HG03280 (cell line): Measurements from ENCODE around the gene ANO6.

Experiments used
- ATAC-seq: cut with Tn5 transposase; IDR thresholded peaks from one replicate; pipeline ENCODE4 v1.9.1; 2021; ENCODE audit warnings: mild to moderate bottlenecking, moderate library complexity; ENCODE audit not compliant: unreplicated experiment

Gene ANO6

DNA sequence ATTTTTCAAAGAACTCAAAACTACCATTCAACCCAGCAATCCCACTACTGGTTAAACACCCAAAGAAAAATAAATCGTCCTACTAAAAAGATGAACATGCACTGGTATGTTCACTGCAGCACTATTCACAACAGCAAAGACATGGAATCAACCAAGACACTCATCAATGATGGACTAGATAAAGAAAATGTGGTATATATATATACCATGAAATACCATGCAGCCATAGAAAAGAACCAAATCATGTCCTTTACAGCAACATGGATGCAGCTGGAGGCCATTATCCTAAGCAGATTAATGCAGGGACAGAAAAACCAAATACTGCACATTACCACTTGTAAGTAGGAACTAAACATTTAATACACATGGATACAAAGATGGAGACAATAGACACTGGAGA lies 3.8 kb upstream of the ANO6 start:
- ATAC-seq, result no peak

DNA sequence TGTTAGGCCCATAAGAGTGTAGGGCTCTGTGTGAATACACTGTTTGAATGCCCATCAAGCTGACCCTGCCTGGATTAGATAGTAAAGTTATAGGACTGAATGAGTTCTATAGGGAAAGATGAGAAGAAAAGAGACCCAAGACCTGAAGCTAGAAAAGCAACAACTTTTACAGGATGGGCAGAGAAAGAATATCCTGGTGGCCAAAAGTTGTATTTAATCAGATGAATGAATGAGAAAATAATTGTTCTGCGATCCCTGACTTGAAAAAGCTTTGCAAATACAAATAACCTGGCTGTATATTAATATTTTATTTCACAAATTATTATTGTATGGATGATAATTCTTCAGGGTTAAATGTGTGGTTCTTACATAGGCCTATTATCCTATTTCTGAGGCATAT lies 2.8 kb upstream of the ANO6 start:
- ATAC-seq, result no peak

DNA sequence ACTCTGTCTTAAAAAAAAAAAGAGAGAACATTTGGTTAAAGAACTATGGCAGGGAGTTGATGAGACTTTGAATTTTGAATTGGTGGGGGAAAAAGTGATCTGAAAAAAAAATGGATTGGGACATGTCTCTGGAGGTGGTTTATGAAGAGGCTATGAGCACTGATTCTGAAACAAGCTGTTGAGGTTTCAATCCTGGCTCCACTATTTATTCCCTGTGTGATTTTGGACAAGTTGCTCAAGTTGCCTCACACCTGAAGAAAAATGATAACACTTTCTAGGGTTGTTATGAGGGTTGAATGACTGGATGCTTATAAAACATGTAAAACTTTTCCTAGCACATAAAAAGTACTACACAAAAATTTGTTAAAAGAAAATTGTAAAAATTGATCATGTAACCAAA lies 1.8 kb upstream of the ANO6 start:
- ATAC-seq, result no peak

DNA sequence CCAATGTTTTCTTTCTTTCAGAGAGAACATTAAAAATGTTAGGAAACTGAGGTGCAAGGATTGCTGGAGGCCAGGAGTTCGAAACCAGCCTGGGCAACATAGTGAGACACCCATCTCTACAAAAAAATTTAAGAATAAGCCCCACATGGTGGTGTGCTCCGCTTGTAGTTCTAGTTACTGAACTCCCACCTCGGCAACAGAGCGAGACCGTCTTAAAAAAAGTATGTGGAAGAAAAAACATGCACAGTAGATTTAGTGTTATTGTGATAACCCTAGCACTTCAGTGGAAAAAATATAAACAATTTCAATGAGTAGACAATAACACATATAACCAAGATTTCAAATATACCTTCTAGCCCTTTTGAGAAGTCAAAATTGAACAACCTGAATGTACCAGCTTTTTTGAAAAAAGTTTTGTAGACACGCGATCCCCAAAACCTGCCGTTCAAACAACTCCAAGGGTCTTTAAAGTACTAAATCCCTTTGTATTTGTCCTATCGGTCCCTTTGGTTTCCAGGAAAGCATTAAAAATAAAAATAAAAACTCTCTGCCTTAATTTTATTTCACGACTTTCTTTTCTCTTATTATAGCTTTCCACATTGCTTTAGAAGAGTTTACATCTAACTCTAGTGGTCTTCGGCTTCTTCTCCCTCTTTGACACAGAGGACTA lies 1.0 kb upstream of the ANO6 start:
- no peak for ATAC-seq

DNA sequence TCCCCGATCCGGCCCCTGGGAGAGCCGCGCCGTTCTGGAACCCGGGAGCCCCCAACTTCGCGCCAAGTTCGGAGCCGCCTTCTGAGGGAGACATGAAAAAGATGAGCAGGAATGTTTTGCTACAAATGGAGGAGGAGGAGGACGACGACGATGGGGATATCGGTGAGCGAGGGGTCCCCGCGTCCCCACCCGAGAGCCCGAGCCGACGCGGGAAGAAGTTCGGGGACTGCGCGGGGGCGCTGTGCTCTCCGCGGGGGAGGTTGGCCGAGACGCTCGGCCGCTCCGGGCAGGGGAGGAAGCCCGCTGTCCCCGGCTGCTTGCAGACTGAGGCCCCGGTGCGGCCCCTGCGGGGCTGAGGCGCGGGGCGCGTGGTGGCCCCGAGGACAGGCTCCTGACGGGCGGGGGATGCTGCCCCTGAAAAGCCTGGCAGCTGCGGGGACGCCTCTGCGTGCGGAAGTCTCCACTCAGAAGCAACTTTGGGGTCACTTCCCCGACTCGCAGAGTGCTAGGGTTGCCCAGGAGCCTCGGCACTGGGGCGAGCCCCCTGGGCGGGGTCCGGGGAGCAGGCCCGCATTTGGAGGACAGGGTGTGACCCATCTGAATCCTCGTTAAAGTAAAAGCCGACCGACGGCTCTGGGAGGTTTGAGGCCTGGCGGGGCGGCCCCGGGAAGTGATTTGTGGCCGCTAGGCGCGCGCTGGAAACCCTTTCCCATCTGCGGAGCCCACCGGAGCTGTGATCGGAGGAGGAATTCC lies 511 bp downstream of the ANO6 start:
- peak; percentile 39 for ATAC-seq

DNA sequence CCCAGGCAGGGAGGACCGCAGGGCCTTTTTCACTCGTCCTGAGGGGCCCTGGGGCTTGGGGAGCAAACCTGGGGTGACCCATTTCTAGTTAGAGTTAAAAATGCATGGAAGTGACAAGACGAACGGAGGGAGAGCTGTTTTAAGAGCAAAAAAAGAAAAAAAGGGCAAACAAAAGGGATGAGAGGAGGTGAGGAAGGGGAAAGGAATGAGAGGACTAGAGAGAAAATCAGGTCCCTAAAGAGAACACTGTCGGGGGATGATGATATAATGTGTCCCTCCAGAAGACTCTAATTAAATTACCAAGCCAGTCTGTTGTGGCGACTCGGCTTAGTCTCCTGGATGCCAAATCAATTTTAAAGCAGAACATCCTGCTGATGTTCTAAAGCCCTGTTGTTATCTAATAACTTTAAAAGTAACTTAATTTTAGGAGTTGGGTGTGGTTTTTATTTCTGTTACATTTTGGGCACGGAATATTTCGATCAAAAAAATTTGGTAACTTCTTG lies 1.1 kb downstream of the ANO6 start:
- no peak for ATAC-seq

DNA sequence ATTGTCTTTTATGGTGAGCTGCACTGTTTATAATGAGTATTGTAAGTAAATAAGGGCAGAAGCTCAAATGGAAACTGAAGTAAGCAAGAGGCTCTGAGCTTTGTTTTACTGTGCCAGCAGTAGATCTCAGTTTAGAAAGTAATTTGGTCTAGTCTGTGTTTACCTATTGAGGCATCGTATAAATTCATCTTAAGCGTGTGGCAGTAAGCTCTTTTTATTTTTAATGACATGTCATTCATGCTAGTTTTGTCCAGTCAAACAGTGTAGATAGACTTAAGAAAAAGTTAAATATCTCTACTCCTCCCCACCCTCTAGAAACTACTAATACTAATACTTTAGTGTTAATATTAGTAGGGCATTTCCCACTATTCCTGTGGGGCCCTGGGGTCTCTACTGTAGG lies 2.0 kb downstream of the ANO6 start:
- ATAC-seq, result no peak

DNA sequence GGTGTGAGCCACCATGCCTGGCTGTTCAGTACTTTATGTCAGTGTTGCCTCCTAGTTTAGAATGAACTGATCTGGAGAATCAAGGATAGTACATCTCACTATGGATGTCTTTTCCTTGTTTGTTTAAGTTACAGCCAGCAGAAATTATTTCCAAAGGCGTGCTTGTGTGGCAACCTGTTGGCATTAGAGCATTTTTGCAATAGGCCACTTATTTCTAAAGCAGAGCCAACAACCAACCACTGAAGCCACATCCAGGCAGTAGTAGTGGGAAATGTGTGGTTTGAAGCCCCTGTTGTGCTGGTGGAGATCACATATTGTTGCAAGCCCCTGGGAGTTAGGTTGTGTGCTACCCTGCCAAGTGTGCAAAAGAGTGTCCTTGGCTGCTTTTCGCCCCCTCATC lies 3.7 kb downstream of the ANO6 start:
- no peak for ATAC-seq

DNA sequence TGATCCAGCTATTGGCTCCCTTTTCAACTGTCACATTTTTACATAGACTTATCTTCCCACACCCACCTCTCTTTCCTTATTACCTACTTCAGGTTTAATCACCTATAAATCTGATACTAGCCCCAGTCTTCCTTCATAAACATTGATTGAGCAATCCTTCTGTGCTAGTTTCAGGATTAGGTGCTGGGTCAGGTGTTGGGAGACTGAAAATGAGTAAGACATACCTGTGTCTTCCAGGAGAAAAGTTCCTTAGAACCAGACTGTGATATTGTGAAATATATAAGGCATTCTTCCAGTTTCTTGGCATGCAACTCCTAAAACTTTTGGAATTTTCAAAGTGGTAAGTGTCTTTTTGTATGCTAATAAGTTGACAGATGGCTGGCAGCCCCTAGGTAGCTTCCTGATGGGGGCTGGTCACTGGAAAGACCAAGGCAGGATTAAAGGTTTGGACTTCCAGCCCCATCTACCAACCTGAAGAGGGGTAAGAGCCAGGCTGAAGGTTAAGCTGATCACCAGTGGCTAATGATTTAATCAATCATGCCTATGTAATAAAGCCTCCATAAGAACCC lies 4.6 kb downstream of the ANO6 start:
- ATAC-seq, result no peak

DNA sequence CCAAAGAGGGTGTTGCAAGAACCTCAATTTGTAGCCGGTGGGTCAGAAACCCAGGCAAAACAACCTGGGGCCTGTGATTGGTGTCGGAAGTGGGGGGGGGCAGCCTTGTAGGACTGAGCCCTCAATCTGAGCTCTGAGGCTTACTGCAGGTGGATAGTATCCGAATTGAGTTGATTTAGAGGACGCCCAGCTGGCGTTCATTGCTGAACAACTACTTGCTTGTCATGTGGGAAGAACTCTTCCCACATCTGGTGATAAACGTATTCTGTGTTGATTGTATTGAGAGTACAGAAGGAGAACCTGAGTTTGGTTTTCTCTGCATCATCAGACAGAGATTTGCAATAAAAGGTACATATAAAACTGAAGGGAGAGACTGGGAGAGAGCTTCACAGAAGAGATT lies 5.1 kb downstream of the ANO6 start:
- no peak for ATAC-seq

DNA sequence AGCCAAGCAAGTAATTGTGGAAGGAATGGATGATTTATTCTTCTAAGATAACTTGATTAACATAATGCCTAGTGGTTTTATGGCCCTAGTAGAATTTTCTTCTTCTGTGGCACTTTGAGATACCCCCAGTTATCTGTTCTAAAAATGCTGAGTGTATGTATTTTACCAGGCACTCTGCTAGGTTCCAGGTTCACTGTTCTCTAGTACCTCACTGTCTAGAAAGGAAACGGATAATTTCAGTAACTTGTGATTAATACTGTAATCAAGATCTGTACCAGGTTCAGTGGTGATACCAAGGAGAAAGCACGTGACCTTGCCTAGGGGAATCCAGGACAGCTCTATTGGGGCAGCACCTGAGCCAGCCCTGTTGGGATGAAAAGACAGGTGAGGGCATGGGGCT lies 8.0 kb downstream of the ANO6 start:
- no peak for ATAC-seq

DNA sequence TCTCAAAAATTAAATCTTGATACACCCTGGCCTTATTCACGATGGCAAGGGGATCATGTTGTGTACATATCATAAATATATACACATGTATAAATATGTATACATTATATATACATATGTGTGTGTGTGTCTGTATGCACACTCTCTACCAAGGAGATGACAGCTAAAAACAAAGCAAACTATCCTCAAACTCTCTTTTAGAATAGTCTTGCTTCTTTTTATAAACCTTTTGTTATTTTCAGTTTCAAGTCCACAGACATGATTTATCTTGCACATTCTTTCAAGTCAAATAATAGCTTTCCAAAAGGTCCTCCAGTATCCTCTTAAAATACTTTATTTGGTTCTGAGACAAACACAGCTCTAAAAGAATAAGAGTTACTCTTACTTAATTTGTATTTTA lies 8.4 kb downstream of the ANO6 start:
- no peak for ATAC-seq

DNA sequence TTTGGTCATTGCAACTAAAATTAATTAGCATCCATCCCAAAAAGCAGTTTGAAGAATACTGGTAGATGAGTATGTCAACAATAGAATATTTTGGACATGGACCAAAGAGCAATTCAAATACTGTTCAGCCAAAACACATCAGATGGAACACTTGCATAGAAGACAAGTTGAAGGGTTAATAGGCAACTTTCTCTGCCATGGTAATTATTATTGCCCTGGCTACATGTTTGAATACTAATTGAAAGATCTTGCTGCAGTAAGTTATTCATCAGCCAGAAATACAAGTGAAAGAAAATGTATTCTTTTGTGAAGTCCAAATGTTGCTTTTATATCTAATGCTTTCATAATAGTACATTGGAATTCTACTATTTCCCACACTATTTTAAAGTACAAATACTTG lies 10.1 kb downstream of the ANO6 start:
- no peak for ATAC-seq

DNA sequence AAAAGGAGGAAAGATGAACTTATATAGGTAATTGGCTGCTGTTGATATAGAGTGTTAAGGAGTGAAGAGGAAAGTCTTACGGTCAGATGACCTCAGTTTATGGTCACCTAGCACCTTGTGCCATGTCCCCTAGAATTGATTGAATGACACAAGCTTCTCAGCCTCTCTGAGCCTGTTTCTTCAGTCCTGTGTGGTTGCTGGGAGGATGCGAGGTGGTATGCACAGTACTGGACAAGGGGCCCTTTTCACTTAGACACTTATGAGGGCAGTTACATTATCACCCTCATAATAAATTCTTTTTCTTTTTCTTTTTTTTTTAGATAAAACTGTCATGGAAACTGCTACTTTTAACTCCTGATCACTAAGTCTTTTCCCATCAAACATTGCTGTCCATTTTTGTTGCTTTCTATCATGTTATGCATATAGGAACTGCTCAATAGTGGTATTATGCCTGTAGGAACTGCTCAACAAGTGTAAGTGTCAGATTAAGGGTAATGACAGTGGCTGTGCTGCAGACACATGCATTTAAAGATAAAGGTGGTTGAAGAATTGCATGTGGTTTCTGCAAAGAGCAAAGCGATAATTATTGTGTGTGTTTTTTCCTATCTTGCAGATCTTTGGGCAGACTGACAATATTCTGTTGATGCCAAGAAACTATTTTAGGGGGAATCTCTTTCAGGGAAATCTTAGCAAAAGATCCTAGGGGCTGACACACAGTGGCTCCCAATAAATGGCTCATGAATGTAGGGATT lies 11.6 kb downstream of the ANO6 start:
- ATAC-seq, result no peak

DNA sequence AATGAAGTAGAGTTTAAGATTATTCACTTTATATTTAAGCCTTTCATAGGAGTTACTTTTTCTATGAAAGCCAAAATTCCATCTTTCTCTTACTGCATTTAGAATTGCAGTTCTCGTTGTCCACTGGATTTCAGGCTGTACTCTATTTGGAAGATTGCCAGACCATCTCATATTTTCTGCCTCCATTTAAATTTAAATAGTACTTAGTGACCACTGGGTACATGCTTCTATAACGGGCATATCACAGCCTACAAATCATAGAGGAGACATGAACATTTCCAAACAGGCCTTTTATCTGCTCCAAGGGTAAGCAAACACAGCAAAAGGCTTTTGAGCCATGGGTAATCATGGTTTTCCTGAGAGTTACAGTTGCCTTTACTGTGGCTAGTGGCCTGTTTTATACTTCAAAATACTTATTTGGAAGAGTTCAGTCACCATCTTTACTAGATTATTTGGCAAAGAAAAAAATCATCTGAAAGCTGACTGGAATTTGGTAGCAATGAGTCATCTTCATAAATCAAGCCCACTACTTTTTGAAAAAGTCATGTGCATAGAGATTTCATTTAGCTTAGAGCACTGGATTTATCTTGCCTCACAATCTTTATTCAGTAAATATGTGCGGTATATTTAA lies 15.7 kb downstream of the ANO6 start:
- ATAC-seq, result no peak

DNA sequence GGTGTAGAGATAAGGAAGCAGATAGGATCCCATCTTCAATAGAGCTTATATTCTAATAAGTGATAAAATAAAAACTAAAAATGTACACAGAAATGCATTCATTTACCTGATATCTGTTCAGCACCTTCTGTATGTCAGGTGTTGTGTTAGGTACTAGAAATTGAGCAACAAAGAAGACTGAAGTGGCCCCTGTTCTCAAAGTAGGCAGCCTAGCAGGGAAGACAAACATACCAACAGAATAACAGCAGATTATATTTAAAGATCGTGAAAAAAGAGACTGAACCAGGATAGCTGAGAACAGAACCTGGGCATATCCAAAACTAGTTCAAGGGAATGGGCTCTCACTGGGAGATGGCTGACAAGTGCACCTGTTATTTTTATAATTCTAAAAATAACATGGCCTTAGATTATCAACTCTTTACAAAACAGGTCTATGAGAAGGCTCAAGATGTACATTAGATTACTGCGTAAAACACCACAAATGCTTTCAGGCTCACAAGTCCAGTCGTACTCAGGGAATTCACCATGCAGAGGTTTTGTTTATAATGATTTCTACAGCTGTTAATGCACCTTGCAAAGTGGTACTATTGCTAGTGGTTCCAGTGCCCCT lies 16.4 kb downstream of the ANO6 start:
- ATAC-seq, result no peak

DNA sequence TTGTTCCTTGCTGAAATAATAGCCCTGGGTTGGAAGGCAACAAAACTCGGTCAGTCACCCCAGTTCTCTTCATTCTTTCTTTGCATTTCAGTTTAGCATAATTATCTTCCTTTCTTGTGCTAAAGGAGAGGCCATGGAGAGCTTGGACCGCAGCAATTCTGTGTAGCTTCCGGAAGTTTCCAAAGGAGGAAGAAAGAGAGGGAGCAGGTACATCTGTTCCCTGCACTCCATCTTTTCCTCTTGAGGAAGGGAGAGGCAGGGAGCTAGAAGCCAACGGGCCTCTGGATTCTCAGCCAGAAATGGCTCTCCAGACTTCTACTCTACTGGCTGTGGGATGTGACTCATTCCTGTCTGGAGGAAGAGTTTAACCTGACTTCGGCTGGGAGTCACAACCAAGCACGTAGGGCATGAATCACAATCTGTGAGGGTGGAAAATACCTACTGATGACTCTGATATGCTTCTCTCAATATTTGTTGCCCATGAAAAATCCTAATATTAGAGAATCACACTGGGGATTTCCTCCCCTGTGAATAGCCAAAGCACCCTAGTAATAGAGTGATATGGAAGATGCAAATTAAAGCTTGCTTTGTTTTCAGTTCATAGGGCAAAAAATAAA lies 17.0 kb downstream of the ANO6 start:
- ATAC-seq, result no peak

DNA sequence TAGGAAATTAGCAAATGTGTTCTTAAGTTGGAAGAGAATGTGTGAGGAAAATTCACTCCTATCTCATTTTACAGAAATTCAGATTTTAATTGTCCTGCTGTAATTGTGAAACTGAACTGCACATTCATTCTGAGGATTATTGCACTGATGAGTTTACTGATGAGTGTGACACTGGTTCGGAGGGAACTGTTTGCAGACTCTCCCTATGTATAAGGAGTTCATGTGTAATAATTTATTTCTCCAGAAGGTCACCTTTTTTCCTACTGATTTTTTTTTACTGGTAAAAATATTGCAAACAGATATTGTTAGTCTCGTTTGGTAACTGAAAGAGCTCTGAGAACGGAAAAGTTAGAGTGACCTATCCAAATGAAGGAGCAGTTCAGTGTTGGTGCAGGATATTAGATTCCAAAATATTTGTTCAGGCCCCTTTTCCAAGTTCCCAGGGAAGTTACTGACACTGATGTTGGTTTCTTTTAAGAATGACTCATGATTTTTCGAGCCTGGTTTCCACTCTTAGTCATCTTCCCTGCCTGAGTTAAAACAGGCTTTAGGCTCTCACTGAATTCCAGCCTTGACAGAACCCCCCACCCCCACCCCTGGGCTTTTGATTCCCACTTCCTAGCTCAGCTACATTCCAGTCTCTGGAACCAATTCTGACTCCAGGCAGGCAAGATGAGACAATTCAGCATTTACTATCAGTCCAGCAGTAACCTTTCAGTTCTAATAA lies 18.4 kb downstream of the ANO6 start:
- no peak for ATAC-seq
